Stimulated activated CD4-positive, alpha-beta T cell treated with anti-CD3 and anti-CD28 coated beads, Interleukin-1b, Interleukin-23, amount 100 ng/mL, for 48 hours (primary cell): Measurements from ENCODE around the gene ARL16.
A peak's percentile ranks its signal among the peaks of the same experiment; 100 is the strongest.

ENCODE experiments used
- DNase-seq: peaks from one replicate; pipeline ENCODE4 v3.0.0-alpha.2; 2020

ARL16 gene

DNA sequence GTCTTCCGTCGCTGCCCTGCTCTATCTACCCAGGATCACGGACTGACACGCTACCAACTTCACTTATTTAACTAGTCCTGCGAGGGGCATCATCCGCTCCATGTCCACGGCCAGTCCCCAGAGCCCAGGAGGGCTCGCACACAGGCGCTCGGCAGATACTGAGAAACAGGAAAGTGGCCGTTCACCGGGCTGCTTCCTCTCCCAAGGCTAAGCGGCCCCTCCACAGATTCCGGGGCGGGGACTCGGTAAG, 17.6 kb downstream of the ARL16 start:
- no peak for DNase-seq

DNA sequence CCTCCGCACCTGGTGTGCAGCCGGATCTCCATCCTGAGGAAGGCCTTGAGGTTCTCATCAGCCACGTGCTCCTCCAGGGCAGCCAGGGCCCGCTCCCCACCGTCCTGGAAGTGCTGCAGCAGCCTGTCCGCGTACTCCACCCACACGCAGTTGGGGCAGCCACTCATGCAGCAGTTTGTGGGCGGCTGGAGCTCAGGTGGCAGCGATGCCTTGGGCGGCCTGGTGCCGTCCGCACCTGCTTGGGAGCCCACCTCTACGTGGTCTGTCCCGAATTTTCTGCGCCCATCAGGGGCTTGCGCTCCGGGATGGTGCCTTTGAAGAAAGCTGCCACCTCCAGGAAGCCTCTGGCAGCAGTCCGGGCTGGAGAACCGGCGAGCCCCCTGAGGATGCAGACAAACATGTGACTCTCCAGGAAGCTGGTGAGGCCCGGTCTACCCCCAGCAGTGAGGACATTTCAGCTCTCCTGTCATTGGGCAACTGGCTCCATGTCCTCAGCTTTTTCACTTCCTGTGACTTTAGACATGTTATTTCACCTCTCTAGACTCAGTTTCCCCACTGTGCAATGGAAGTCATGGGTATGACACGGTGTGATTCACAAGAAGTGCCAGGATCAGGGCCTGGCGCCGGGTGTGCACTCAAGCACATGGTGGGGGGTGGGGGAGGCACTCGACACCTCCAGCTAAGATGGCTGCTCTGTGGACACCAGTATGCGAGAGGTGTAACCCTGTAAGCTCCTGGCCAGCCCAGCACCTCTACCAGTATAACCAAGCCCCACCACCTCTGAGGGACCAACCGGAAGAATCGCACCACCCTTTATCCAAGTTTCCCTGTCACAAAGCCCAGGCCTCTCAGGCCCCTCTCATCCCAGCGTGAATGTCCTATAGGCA, 18.1 kb downstream of the ARL16 start:
- peak; percentile 76 for DNase-seq

DNA sequence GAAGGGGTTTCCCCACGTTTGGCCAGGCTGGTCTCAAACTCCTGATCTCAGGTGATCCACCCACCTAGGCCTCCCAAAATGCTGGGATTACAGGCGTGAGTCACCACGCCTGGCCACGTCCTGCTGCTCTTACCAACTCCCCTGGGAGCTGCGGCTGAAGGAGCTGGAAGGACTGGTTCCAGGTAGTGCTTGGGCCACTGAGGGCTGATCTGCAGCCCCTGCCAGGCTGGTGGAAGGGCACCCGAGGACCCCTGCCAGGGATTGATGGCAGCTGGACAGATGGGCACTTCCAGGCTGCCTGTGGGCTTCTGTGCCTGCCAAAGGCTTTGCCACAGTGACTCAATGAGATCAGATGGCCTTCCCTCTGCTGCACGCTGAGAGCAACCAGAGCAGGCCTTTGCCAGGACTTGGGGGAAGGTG, 19.5 kb downstream of the ARL16 start:
- no peak for DNase-seq

DNA sequence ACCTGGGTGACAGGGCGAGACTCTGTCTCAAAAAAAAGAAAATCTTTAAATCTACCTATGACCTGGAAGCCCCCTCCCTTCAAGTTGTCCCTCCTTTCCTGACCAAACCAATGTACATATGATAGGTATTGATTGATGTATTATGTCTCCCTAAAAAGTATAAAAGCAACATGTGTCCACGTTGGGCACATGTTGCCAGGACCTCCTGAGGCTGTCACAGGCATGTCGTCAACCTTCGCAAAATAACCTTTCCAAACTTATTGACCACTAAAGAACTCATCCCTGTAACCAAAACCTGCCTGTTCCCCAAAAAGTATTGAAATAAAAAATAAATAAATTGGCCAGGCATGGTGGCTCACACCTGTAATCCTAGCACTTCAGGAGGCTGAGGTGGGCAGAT, 21.6 kb downstream of the ARL16 start:
- DNase-seq = no peak

GRCh38 chr17:81660441-81660840, 23.2 kb downstream of the ARL16 start:
- no peak for DNase-seq

GRCh38 chr17:81659038-81659437, 24.6 kb downstream of the ARL16 start:
- DNase-seq = no peak

DNA sequence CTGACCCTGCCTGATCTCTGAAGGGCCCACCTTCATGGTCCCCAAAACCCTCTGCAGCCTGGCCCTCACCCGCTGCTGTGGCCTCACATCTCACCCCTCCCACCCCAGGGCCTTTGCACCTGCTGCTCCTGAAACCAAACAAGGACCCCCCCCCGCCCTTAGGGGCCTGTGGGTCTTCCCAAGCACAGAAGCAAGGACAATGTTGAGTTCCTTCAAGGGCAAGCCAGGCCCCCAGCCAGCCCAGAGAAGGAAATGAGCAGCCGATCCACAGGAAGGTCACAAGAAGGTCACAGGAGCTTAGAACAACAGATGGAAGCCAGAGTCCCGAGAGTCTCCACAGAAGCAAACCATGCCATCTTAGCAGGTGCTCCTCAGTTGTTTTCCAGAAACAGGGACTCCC, 26.8 kb downstream of the ARL16 start:
- no peak for DNase-seq

DNA sequence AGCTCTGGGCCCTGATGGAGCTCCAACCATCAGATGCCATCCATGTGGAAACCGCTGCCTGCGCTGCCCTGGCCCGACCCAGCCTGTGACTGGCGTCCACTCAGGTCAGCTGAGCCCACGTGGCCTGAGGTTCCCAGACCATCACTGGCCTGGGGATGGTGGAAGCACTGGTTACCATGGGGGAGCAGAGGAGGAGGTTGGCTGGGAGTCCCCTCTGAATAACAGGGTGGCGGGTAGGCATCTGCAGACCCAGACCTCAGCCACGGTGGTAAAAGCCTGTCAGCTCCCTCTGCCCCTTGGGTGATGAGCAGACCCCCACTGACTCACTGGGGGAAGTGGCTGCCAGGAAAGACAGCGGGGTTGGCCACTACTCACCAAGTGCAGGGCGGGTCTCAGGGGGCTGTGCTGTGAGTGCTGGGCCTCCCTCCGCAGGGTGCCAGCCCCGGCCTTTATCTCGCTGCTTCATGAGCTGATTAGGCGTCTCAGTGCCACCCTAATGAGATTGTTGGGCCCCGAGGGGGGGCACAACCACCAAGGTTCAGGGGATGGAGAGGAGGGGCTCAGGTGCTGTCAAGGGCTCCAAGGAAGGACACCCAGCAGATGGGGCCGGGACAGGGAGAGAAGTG, 27.4 kb downstream of the ARL16 start, which contains the start of gene PDE6G:
Gene PDE6G, minus strand, starts transcription at position 425 of the 626 bp plus-strand sequence. CDS start 3,237 bp downstream, outside the sequence.
- DNase-seq = no peak

GRCh38 chr17:81655378-81656117, 28.0 kb downstream of the ARL16 start:
- DNase-seq = no peak

- DNase-seq = no peak
Observed at GRCh38 chr17:81652906-81653771, 30.5 kb downstream of the ARL16 start.

DNA sequence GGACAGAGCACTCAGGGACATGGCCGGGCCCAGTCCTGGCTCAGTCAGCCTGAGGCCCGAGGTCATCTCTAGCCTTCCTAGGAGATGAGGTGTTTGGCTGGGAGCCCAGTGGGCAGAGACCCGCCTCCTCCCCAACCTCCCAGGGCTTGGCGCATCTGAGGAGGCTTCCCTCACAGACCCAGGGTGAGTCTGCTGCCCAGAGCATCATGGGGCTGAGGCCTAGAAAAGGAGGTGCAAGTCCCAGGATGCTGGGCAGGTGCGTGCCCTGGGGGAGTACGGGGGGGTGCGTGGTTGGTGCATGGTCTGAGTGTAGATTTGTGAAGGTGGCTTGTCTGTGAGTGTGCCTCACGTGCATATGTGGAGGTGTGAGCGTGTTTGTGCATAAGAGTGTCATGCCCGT, 31.9 kb downstream of the ARL16 start:
- no peak for DNase-seq

GRCh38 chr17:81650951-81651350, 32.6 kb downstream of the ARL16 start:
- DNase-seq = no peak

DNA sequence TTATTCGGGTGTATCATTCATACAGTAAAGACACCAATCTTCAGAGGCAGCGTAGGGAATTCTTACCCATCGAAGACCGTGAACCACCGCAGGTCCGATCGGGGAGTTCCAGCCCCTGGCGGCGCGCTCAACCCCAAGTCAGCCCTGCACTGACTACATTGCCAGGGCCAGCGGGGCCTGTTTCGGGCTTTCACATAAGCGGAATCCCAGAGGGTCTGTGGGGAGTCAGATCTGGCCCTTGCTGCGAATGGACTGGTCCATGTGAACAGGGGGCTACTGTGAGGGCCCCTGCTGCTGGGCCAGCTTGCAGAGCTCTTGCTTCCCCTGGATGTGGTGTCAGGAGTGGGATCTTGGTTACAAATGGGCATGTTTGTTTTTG, 34.9 kb downstream of the ARL16 start:
- no peak for DNase-seq

GRCh38 chr17:81648013-81648706, 35.4 kb downstream of the ARL16 start:
- DNase-seq = no peak

DNA sequence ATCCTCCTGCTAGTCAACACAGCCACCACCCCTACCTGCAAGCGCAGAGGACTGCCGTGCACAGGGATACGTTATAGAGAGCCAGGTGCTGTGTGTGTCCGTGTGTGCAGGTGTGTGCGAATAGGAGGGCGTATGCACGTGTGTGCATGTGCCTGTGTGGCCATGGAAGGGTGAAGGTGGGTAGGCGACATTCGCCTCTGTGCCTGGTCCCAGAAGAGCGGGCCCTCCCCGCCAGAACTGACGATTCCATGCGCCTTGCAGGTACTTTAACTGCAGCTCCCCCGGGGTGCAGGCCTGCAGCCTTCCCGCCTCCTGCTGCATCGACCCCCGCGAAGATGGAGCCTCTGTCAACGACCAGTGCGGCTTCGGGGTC, 36.0 kb downstream of the ARL16 start:
- DNase-seq = no peak

GRCh38 chr17:81646869-81647600, 36.6 kb downstream of the ARL16 start:
- no peak for DNase-seq

GRCh38 chr17:81644976-81645952, 38.3 kb downstream of the ARL16 start:
- DNase-seq = no peak

- DNase-seq = no peak
Observed at GRCh38 chr17:81644496-81644895, 39.1 kb downstream of the ARL16 start.

DNA sequence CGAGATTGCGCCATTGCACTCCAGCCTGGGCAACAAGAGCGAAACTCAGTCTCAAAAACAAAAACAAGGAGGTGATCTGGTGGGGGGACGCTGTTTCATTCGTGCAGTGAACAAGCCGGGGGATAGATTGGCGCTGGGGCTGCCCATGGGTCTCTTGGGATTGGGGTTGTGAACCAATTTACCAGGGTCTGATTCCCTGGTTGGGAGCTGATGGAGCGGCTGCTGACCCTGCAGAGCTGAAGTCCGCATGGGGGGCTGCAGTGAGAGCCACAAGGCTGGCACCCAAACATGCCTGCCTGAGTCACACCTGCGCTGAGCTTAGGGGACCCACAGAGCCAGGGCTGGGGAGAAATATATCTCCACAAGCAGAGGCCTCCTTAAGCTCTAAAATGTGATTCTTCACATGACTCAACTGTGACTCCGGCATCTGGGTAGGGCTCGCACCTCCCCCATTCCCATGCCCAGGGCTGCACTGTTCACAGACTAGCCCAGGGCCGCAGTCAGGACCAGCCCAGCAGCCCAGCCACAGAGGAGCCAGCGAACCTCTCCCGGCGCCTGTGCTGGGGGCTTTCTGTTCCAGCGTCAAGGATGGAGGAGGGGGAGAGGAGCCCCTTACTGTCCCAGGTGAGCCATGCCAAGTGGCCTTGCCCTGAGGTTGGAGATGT, 41.6 kb downstream of the ARL16 start:
- DNase-seq = no peak

GRCh38 chr17:81640011-81640410, 43.6 kb downstream of the ARL16 start:
- DNase-seq = no peak
